Measurements from ENCODE around the gene TIMP4.

GRCh38 chr3:12184541-12184940 lies 25.8 kb upstream of the TIMP4 start:
- TF ChIP-seq, protein P1, sequence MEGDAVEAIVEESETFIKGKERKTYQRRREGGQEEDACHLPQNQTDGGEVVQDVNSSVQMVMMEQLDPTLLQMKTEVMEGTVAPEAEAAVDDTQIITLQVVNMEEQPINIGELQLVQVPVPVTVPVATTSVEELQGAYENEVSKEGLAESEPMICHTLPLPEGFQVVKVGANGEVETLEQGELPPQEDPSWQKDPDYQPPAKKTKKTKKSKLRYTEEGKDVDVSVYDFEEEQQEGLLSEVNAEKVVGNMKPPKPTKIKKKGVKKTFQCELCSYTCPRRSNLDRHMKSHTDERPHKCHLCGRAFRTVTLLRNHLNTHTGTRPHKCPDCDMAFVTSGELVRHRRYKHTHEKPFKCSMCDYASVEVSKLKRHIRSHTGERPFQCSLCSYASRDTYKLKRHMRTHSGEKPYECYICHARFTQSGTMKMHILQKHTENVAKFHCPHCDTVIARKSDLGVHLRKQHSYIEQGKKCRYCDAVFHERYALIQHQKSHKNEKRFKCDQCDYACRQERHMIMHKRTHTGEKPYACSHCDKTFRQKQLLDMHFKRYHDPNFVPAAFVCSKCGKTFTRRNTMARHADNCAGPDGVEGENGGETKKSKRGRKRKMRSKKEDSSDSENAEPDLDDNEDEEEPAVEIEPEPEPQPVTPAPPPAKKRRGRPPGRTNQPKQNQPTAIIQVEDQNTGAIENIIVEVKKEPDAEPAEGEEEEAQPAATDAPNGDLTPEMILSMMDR (IDR thresholded peaks at IDR 0.05) = no peak
- TF ChIP-seq POLR2A (IDR thresholded peaks at IDR 0.05) = no peak
